Right cardiac atrium (tissue), 5 donors: ENCODE measurements around the gene EPM2A. TPM values are rescaled to one million over a fixed set of nuclear protein-coding genes. Genes with fewer than 3 reads are reported as not detected.
"Not testable (repeated sequence)": the region's sequence is repeated elsewhere in the genome, so short reads cannot be mapped to it uniquely, and the experiment has no call there.

Experiments
- ATAC-seq, 2 donors: fragments of 200-7000 bp; cut with Tn5 transposase; one replicate each; pipeline versions ENCODE4 v1.8.0 to v1.9.1; 2020; ENCODE audit warnings: moderate library complexity in 2 of 2, mild to moderate bottlenecking in 1 of 2
- DNase-seq, 3 donors: peaks; one replicate each; pipeline ENCODE4 v3.0.0-alpha.2; 2020
- H3K27ac ChIP-seq: one replicate; pipeline ENCODE4 v1.5.1; 2013; ENCODE audit warnings: mild to moderate bottlenecking, low read length, control low read depth, moderate library complexity
- H3K27me3 ChIP-seq: one replicate; pipeline ENCODE4 v1.6.1; 2013; ENCODE audit not compliant: control insufficient read depth, insufficient read depth
- H3K4me1 ChIP-seq: one replicate; pipeline ENCODE4 v1.6.1; 2013; ENCODE audit warnings: low read length; ENCODE audit not compliant: control insufficient read depth, insufficient read depth
- H3K4me3 ChIP-seq: one replicate; pipeline ENCODE4 v1.5.1; 2013; ENCODE audit warnings: low read length, control low read depth
- H3K9me3 ChIP-seq: one replicate; pipeline ENCODE4 v1.6.1; 2013; ENCODE audit warnings: low read length; ENCODE audit not compliant: control insufficient read depth
- WGBS: extraction: QIAGEN DNeasy Blood & Tissue Kit; methylation state at CpG from one replicate; pipeline ENCODE4 v1.1.7; 2013; 5-methylcytosine and 5-hydroxymethylcytosine counted together
- intact Hi-C, 4 donors: fragments of 100-400 bp; cut with DNase I; formaldehyde crosslinking; loops; one replicate each; pipeline versions ENCODE4 v1.11.0 to v1.14.0; 2022 to 2023
- polyA plus RNA-seq: library from polyadenylated mRNA; stranded (reverse); fragments of 200-250 nt; gene quantifications from one replicate; pipeline ENCODE4 v1.2.3, GENCODE V29; 2013
- total RNA-seq, 4 donors: library from RNA; stranded (reverse); fragmentation: NEBNext Ultra II Directional; extraction: Animal tissue kit (Norgen Biotek cat#: 25700); gene quantifications; one replicate each; pipeline ENCODE4 v1.2.1, GENCODE V29; 2021
- donor health status: healthy with polysubstance abuse.
- donor health status: DM: no; HTN: yes; CAD: no.
- donor health status: DM: no; HTN: no; CAD: no.
- donor health status: DM: no; HTN: yes; CAD: no; lungs with severe emphysema.
- donor health status: DM: yes; HTN: yes; CAD: no.

Gene EPM2A
- total and polyA plus RNA-seq, 5 donors, result 13.7 to 42.3 (median 37.9) TPM

DNA sequence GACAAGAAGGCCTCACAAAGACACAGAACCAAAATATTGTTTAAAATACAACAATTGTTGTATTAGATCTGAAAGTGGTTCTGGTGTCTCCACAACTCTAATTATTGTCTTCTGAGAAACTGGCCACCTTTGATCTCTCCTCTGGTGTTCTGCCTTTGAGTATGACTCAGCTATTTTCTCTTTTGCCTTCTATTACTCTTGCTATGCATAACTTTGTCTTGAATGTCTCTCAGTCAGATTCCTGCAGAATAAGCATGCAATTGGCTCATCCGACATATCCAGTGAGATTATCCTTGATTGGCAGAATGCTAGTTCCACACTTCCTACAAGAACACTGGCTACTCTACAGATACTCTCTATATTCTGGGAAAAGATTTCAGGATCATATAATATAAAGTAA, 14.3 kb upstream of the EPM2A start:
- Histone ChIP-seq H3K9me3 (no peaks in the 10 kb centered on the region), H3K4me3 (no peak overlapping the region), H3K27ac (no peak overlapping the region), H3K4me1 (no peaks in the 10 kb centered on the region), H3K27me3 (no peaks in the 10 kb centered on the region)
- DNase-seq (no peak), ATAC-seq (peak in 1 of 2 donors; percentile 19)
- intact Hi-C loops, result no loop called here
- 64% methylated on average over 1 of the region's 1 CpG for WGBS

DNA sequence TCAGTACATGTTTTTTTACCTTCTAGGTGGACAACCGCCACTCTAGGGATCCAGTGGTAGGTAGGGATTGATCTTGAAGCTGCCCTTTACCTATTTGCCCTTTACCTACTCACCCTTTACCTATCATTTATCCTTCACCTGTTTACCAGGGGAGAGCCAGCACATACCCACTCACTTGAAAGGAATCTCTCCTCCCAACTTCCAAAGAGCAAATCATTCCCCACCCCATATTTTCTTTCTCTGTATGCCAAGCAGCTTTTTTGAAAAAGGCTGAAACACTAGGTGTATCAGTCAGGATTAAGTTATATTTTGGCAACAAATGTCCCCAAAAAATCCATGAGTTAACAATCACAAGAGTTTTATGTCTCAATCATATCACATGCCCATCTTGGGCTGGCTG, 10.5 kb upstream of the EPM2A start:
- no peak for ATAC-seq
- DNase-seq, result no peak
- Histone ChIP-seq H3K9me3 (no peaks in the 10 kb centered on the region), H3K4me1 (no peaks in the 10 kb centered on the region), H3K27me3 (no peaks in the 10 kb centered on the region), H3K4me3 (no peak overlapping the region), H3K27ac (no peak overlapping the region)
- 90% methylated on average over 1 of the region's 1 CpG for WGBS
- intact Hi-C loops, result no loop called here

DNA sequence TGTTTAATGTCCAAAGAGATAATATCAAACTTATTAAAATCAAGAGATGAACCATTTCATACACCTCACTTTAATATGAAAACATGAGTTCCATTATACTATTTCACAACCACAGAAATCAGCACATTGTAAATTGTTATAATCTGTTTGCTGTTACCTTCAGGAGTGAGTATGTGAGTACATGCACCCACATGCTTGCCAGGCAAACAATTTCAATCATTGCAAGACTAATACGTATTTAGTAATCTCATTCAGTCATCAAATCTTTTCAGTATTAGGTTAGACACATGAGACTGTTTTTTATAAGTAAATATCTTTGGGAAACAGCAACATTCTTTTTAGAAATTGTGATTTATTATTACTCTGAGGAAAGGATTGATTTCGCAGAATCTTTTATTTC, 9.3 kb upstream of the EPM2A start:
- ATAC-seq, result no peak
- 92% methylated on average over 2 of the region's 2 CpGs for WGBS
- intact Hi-C loops, result no loop called here
- no peak for DNase-seq
- Histone ChIP-seq H3K4me1 (no peaks in the 10 kb centered on the region), H3K27me3 (no peaks in the 10 kb centered on the region), H3K9me3 (no peaks in the 10 kb centered on the region), H3K4me3 (no peak overlapping the region), H3K27ac (no peak overlapping the region)

DNA sequence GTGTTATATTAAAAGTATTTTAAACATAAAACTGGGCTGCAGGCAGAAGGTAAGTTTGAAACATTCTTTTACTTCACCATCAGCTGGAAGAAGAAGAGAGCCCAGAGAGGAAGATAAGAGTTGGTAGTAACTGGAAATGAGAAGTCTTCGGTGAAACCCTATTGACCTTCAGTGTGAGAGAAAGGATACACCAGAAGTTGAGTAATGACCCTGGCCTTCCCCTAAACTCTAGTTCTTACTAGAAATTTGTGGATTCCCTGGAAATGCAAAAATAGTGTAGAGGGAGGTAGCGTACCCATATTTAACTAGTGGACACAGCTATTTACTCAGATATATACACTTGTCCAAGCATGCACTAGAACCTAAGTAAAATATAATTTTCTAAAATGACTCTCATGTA, 8.0 kb upstream of the EPM2A start:
- Histone ChIP-seq H3K27ac (no peak overlapping the region), H3K9me3 (no peaks in the 10 kb centered on the region), H3K27me3 (no peaks in the 10 kb centered on the region), H3K4me3 (no peak overlapping the region), H3K4me1 (no peaks in the 10 kb centered on the region)
- WGBS, result 89% methylated on average over 2 of the region's 2 CpGs
- ATAC-seq (no peak), DNase-seq (no peak)
- intact Hi-C loops, result no loop called here

DNA sequence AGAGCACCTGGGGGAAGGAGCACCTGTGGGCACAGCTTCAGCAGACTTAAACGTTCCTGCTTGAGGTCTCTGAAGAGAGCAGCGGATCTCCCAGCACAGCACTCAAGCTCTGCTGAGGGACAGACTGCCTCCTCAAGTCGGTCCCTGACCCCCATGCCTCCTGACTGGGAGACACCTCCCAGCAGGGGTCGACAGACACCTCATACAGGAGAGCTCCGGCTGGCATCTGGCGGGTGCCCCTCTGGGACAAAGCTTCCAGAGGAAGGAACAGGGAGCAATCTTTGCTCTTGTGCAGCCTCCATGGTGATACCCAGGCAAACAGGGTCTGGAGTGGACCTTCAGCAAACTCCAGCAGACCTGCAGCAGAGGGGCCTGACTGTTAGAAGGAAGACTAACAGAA, 7.2 kb upstream of the EPM2A start:
- WGBS, result 77% methylated on average over 6 of the region's 6 CpGs
- H3K27me3 ChIP-seq, H3K4me1 ChIP-seq, H3K9me3 ChIP-seq, intact Hi-C loops, DNase-seq, ATAC-seq, H3K27ac ChIP-seq, H3K4me3 ChIP-seq: not testable (repeated sequence)

DNA sequence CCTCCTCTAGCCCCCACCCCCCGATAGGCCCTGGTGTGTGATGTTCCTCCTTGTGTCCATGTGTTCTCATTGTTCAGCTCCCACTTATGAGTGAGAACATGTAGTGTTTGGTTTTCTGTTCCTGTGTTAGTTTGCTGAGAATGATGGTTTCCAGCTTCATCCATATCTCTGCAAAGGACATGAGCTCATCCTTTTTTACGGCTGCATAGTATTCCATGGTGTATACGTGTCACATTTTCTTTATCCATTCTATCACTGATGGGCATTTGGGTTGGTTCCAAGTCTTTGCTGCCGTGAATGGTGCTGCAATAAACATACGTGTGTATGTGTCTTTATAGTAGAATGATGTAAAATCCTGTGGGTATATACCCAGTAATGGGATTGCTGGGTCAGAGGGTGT, 4.4 kb upstream of the EPM2A start:
- not testable (repeated sequence) for H3K27me3 ChIP-seq, DNase-seq, H3K4me3 ChIP-seq, ATAC-seq, H3K4me1 ChIP-seq, H3K27ac ChIP-seq, H3K9me3 ChIP-seq
- intact Hi-C loops, result loop anchor here in 2 of 4 donors (5.0 to 10.0 kb wide), 2 partner anchors 73 to 155 kb away; partner anchors contain the start of gene FBXO30 (in 2 of the 2)
- WGBS, result 94% methylated on average over 5 of the region's 5 CpGs

DNA sequence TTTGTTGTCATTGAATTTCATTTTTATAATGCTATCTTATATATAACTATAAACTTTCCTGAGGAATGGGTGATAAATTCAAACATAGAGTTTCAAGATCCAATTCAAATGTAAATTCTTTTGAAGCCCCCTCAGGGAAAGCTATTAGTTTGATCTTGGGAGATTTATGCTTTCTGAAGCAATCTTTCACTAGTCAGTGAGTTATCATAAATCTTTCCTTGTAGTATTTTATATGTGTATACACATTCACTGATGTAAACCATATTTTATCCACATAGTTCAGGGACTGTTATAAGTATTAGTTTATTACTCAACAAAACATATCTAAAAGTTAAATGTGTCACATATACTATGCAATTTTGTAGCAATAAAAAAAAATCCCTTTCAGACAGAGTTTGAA, 2.9 kb upstream of the EPM2A start:
- ATAC-seq (no peak), DNase-seq (no peak)
- H3K9me3 ChIP-seq, result no peaks in the 10 kb centered on the region
- intact Hi-C loops, result loop anchor here in 2 of 4 donors (5.0 to 10.0 kb wide), 2 partner anchors 74 to 157 kb away; partner anchors contain the start of gene FBXO30 (in 2 of the 2)
- H3K4me3 ChIP-seq, result no peak overlapping the region
- H3K27me3 ChIP-seq, result no peaks in the 10 kb centered on the region
- no peaks in the 10 kb centered on the region for H3K4me1 ChIP-seq
- H3K27ac ChIP-seq, result no peak overlapping the region

DNA sequence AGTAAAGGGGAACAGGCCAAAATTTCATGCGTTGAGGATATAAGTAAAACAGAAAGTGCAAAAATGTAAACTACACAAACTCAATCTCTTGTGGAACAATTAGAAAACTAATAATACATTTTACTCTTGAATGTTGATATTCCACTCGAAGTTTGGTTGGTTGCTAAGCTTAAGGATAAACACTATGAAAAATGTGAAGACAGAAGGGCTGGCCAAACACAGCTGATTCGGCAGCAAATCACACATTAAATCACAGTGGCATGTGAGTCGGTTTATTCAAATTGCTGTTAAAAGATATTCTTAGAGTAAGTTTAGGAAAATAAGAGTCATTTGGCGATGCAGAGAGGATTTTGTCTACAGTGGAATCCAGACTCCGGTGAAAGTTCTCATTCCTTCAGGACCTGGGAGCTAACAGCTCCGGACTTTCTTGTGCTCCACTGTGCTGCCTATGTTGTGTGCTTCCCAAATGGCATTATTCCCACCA, 1.4 kb upstream of the EPM2A start:
- intact Hi-C loops, result loop anchor here in 2 of 4 donors (5.0 to 10.0 kb wide), 2 partner anchors 76 to 158 kb away; partner anchors contain the start of gene FBXO30 (in 2 of the 2)
- ATAC-seq (no peak), DNase-seq (no peak)
- H3K27me3 ChIP-seq, result no peaks in the 10 kb centered on the region
- H3K27ac ChIP-seq, result no peak overlapping the region
- no peaks in the 10 kb centered on the region for H3K4me1 ChIP-seq
- H3K9me3 ChIP-seq, result no peaks in the 10 kb centered on the region
- WGBS, result 43% methylated on average over 7 of the region's 7 CpGs
- no peak overlapping the region for H3K4me3 ChIP-seq

DNA sequence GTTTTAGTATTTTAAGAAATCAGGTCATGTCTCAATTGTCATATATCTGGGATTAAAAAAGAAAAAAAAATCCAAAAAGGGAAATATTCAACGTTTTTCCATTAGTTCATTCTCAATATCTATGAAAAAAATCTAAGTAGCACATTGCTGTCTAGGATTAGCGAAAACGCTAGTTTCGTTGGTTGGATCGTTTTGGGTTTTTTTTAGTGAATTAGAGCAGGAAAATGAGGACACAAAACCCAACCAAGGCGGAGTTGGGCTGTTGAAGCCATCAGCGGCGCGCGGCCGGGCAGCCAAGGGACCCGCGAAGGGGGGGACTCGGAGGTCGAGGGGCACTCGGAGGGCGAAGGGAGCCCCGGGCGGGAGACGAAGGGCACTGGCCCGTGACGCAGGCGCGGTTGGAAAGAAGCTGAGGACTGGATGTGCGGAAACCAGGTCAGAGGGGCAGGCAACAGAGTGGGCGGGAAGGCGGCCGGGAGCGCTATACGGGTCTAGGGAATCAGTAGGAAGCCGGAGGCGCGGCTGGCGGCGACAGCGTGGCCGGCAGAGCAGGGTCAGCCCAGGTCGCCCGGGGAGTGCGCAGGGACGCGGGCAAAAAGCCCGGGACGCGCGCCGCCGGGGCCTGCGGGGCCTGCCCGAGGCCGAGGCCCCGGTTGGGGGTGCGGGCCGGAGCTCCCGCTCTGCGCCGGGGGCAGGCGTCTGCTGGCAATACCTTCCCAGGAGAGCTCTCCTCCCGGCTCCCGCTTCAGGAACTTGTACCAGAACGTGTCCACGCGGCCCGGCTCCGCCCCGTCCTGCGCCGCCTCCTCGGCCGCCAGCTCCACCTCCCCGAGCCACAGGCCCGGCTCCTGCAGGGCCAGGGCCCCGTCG, 599 bp downstream of the EPM2A start:
- intact Hi-C loops, result loop anchor here in 2 of 4 donors (5.0 to 10.0 kb wide), 2 partner anchors 78 to 160 kb away; partner anchors contain the start of gene FBXO30 (in 2 of the 2)
- H3K27me3 ChIP-seq, result no peaks in the 10 kb centered on the region
- H3K27ac ChIP-seq, result peak overlapping the region; percentile 99
- H3K4me1 ChIP-seq, result no peaks in the 10 kb centered on the region
- peak overlapping the region; percentile 67 for H3K4me3 ChIP-seq
- H3K9me3 ChIP-seq, result no peaks in the 10 kb centered on the region
- ATAC-seq (peak; percentile 95), DNase-seq (peak; percentile 95 to 98 (median 96))
- WGBS, result under 1% methylated on average over 74 of the region's 74 CpGs

DNA sequence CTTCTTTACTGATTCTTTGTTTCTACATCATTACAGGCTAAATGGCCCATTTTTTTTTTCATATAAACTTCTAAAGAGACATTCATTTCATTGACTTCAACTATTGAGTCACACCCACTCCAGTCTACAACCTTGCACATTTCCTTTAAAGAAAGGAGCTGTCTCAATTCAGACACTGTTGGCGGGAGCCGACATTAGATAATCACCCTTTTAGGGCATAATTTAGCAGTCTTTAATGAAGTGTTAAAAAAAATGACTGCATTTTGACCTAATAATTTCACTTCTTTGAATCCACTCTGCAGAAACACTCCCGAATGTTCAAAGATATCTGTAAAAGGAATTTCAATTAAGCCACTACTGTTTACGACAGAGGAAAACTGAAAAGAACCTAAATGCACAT, 1.5 kb downstream of the EPM2A start:
- Histone ChIP-seq H3K4me1 (no peaks in the 10 kb centered on the region), H3K27ac (no peak overlapping the region), H3K27me3 (no peaks in the 10 kb centered on the region), H3K4me3 (peak overlapping the region; percentile 67), H3K9me3 (no peaks in the 10 kb centered on the region)
- no peak for ATAC-seq
- WGBS, result 37% methylated on average over 4 of the region's 4 CpGs
- intact Hi-C loops, result loop anchor here in 1 of 4 donors (10.0 kb wide), 1 partner anchor 161 kb away; no protein-coding TSS in a partner anchor
- DNase-seq, result no peak

DNA sequence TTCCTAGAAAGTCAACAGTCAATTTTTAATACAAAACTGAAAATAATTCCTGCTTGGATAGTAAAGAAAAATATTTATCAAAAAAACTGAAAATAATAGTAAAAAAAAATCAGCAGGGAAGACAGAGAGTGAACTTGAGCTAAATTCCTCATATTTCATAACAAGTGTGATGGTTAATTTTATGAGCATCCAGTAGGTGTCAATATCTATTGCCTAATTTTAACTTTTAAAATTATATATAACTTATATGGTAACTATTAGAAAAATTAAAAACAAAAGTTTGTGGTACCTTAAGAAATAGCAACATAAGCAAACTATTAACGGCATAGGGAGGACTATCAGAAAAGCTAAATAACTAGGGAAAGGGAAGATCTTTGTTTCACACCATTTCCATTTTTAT, 2.1 kb downstream of the EPM2A start:
- no peaks in the 10 kb centered on the region for H3K4me1 ChIP-seq
- DNase-seq (no peak), ATAC-seq (no peak)
- WGBS, result 79% methylated on average over 1 of the region's 1 CpG
- intact Hi-C loops, result loop anchor here in 1 of 4 donors (10.0 kb wide), 1 partner anchor 162 kb away; no protein-coding TSS in a partner anchor
- no peaks in the 10 kb centered on the region for H3K27me3 ChIP-seq
- H3K4me3 ChIP-seq, result no peak overlapping the region
- no peaks in the 10 kb centered on the region for H3K9me3 ChIP-seq
- H3K27ac ChIP-seq, result no peak overlapping the region
